Neural cell (in vitro differentiated cells): Measurements from ENCODE around the gene ADGRB3. TPM values are rescaled to one million over a fixed set of nuclear protein-coding genes. Genes with fewer than 3 reads are reported as not detected.

ENCODE experiments used
- H2AFZ ChIP-seq: fragments of 200-600, 300-800 bp; sonication (generic), shearing (Covaris generic); 2 replicates; pipeline ENCODE4 v1.6.0; 2014; ENCODE audit warnings: low read depth, mild to moderate bottlenecking, antibody characterized with exemption, low read length, moderate library complexity
- H3F3A ChIP-seq: fragments of 200-600 bp; shearing (Covaris generic); 2 replicates; pipeline ENCODE4 v1.6.1; 2016; ENCODE audit warnings: mild to moderate bottlenecking, moderate library complexity, mixed read lengths, antibody characterized with exemption, low read length; ENCODE audit not compliant: insufficient read depth, poor library complexity, severe bottlenecking
- H3K27ac ChIP-seq: fragments of 200-600, 300-800 bp; sonication (generic), shearing (Covaris generic); 2 replicates; pipeline ENCODE4 v1.5.1; 2014; ENCODE audit warnings: mild to moderate bottlenecking, low read length, moderate library complexity
- H3K27me3 ChIP-seq: fragments of 300-800, 200-600 bp; sonication (generic), shearing (Covaris generic); 2 replicates; pipeline ENCODE4 v1.6.0; 2014; ENCODE audit warnings: mild to moderate bottlenecking, low read depth, low read length, moderate library complexity; ENCODE audit not compliant: insufficient read depth
- H3K36me3 ChIP-seq: fragments of 300-800, 200-600 bp; sonication (generic), shearing (Covaris generic); 2 replicates; pipeline ENCODE4 v1.5.1; 2014; ENCODE audit warnings: mild to moderate bottlenecking, antibody characterized with exemption, low read length, moderate library complexity; ENCODE audit not compliant: insufficient read depth
- H3K4me2 ChIP-seq: fragments of 300-800, 200-600 bp; sonication (generic), shearing (Covaris generic); 2 replicates; pipeline ENCODE4 v1.6.0; 2014; ENCODE audit warnings: mild to moderate bottlenecking, low read length
- H3K4me3 ChIP-seq: fragments of 300-800, 200-600 bp; sonication (generic), shearing (Covaris generic); 2 replicates; pipeline ENCODE4 v1.5.1; 2014; ENCODE audit warnings: mild to moderate bottlenecking, low read length, moderate library complexity
- H3K79me2 ChIP-seq: fragments of 200-600 bp; shearing (Covaris generic); replicated peaks from 2 replicates; pipeline ENCODE4 v1.6.0; 2014; ENCODE audit warnings: mild to moderate bottlenecking, low read length, moderate library complexity; ENCODE audit not compliant: insufficient read depth
- H3K9ac ChIP-seq: fragments of 300-800, 200-600 bp; sonication (generic), shearing (Covaris generic); 2 replicates; pipeline ENCODE4 v1.6.1; 2016; ENCODE audit warnings: mild to moderate bottlenecking, low read length, mixed read lengths
- H3K9me2 ChIP-seq: fragments of 200-600 bp; shearing (Covaris generic); 2 replicates; pipeline ENCODE4 v1.6.1; 2016; ENCODE audit warnings: mild to moderate bottlenecking, low read length, mixed read lengths; ENCODE audit not compliant: insufficient read depth
- H3K9me3 ChIP-seq: fragments of 200-600, 300-800 bp; sonication (generic), shearing (Covaris generic); 2 replicates; pipeline ENCODE4 v1.6.1; 2016; ENCODE audit warnings: mild to moderate bottlenecking, mixed run types, low read length, moderate library complexity, mixed read lengths
- H4K20me1 ChIP-seq: fragments of 200-600 bp; shearing (Covaris generic); 2 replicates; pipeline ENCODE4 v1.6.1; 2016; ENCODE audit warnings: mild to moderate bottlenecking, mixed run types; ENCODE audit not compliant: insufficient read depth
- CTCF ChIP-seq: fragments of 450-650 bp; IDR thresholded peaks from 2 replicates; pipeline ENCODE4 v1.5.1; 2014; ENCODE audit warnings: antibody characterized with exemption, mild to moderate bottlenecking, moderate library complexity; ENCODE audit not compliant: poor library complexity, severe bottlenecking
- EP300 ChIP-seq: fragments of 450-650 bp; conservative IDR thresholded peaks from 2 replicates; pipeline ENCODE4 v1.6.1; 2014; ENCODE audit warnings: antibody characterized with exemption, mild to moderate bottlenecking, moderate library complexity; ENCODE audit not compliant: poor library complexity, severe bottlenecking
- EZH2 ChIP-seq: fragments of 200-600, 300-800 bp; shearing (Covaris generic), sonication (generic); IDR thresholded peaks from 2 replicates; pipeline ENCODE4 v1.6.1; 2014; ENCODE audit warnings: antibody characterized with exemption, low read length, borderline replicate concordance, mild to moderate bottlenecking; ENCODE audit not compliant: insufficient read depth, poor library complexity, severe bottlenecking
- MXI1 ChIP-seq: fragments of 450-650 bp; conservative IDR thresholded peaks from 2 replicates; pipeline ENCODE4 v1.6.1; 2014; ENCODE audit warnings: antibody characterized with exemption, mild to moderate bottlenecking; ENCODE audit not compliant: poor library complexity, severe bottlenecking
- POLR2AphosphoS5 ChIP-seq: IDR thresholded peaks from 2 replicates; pipeline ENCODE4 v1.6.1; 2012
- RAD21 ChIP-seq: fragments of 450-650 bp; conservative IDR thresholded peaks from 2 replicates; pipeline ENCODE4 v1.6.1; 2014; ENCODE audit warnings: antibody characterized with exemption, mild to moderate bottlenecking, moderate library complexity
- REST ChIP-seq: IDR thresholded peaks from 2 replicates; pipeline ENCODE4 v1.6.1; 2012; ENCODE audit warnings: borderline replicate concordance
- SMC3 ChIP-seq: fragments of 450-650 bp; conservative IDR thresholded peaks from 2 replicates; pipeline ENCODE4 v1.6.1; 2014; ENCODE audit warnings: antibody characterized with exemption, mild to moderate bottlenecking, moderate library complexity; ENCODE audit not compliant: poor library complexity
- TAF1 ChIP-seq: IDR thresholded peaks from 2 replicates; pipeline ENCODE4 v1.6.1; 2012; ENCODE audit warnings: low read depth
- polyA plus RNA-seq: library from polyadenylated mRNA; depleted of rRNA; stranded (reverse); fragments of >200 nt; gene quantifications from 2 replicates; pipeline ENCODE4 v1.2.3, GENCODE V29; 2014

Gene ADGRB3
- polyA plus RNA-seq, 1 donor from 2014 or later = 66.5 TPM

- TF ChIP-seq EP300 (no peak), RAD21 (no peak), CTCF (no peak), REST (no peak), MXI1 (no peak)
- Histone ChIP-seq H3K9ac (no peak overlapping the region), H3K79me2 (peaks cover 19% of the 10 kb centered on the region), H3K36me3 (no peaks in the 10 kb centered on the region), H3K27ac (no peak overlapping the region), H3K4me3 (no peak overlapping the region), H2AFZ (no peak overlapping the region), H3K9me3 (no peaks in the 10 kb centered on the region), H3K27me3 (no peaks in the 10 kb centered on the region), H3K9me2 (no peaks in the 10 kb centered on the region), H3K4me2 (no peak overlapping the region), H3F3A (no peaks in the 10 kb centered on the region), H4K20me1 (no peaks in the 10 kb centered on the region)
Observed at GRCh38 chr6:68653706-68654089, 18.6 kb downstream of the ADGRB3 start.

GRCh38 chr6:68654134-68654533, 19.1 kb downstream of the ADGRB3 start:
- H3K9me3 ChIP-seq = no peaks in the 10 kb centered on the region
- H3K36me3 ChIP-seq = no peaks in the 10 kb centered on the region
- peaks cover 19% of the 10 kb centered on the region for H3K79me2 ChIP-seq
- no peak overlapping the region for H3K4me2 ChIP-seq
- TF ChIP-seq TAF1 = no peak
- TF ChIP-seq SMC3 = no peak
- TF ChIP-seq CTCF = no peak
- no peak for TF ChIP-seq MXI1
- no peak for TF ChIP-seq POLR2AphosphoS5
- TF ChIP-seq EZH2 = no peak
- no peak for TF ChIP-seq REST
- TF ChIP-seq EP300 = no peak
- no peak for TF ChIP-seq RAD21
- no peaks in the 10 kb centered on the region for H3K9me2 ChIP-seq
- no peak overlapping the region for H3K27ac ChIP-seq
- H4K20me1 ChIP-seq = no peaks in the 10 kb centered on the region
- H3K9ac ChIP-seq = no peak overlapping the region
- H2AFZ ChIP-seq = no peak overlapping the region
- no peaks in the 10 kb centered on the region for H3K27me3 ChIP-seq
- no peak overlapping the region for H3K4me3 ChIP-seq
- no peaks in the 10 kb centered on the region for H3F3A ChIP-seq
